NT2/D1 (cell line): ENCODE measurements around the gene EPHB4.

ENCODE experiments used
- SUZ12 ChIP-seq: IDR thresholded peaks from 2 replicates; pipeline ENCODE4 v1.6.1; 2011; ENCODE audit not compliant: insufficient read length, insufficient read depth; ENCODE audit errors: extremely low read depth
- ZNF274 ChIP-seq: IDR thresholded peaks from 2 replicates; pipeline ENCODE4 v1.6.1; 2011; ENCODE audit warnings: mild to moderate bottlenecking, low read depth, low read length

DNA sequence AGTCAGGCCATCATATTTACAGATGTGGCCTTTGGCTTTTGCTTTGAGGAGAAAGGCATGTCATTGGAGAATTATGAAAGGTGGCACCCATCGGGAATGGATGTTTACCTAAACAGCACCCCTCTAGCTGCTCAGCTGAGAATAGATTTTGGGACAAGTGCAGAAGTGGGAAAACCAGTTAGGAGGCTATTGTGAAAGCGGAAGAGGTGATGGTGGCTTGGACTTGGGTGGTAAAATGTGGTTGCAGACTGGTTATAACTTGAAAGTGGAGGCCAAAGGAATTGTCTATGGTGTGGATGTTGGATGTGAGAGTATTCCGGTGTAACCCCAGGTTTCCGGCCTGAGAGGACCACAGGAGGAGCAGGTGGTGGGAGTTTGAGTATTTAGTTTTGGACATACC, 20.0 kb upstream of the EPHB4 start:
- no peak for TF ChIP-seq ZNF274
- no peak for TF ChIP-seq SUZ12
